ENCODE results near the gene HID1.
"Not testable (repeated sequence)": the region's sequence is repeated elsewhere in the genome, so short reads cannot be mapped to it uniquely, and the experiment has no call there.

Gene HID1, protein sequence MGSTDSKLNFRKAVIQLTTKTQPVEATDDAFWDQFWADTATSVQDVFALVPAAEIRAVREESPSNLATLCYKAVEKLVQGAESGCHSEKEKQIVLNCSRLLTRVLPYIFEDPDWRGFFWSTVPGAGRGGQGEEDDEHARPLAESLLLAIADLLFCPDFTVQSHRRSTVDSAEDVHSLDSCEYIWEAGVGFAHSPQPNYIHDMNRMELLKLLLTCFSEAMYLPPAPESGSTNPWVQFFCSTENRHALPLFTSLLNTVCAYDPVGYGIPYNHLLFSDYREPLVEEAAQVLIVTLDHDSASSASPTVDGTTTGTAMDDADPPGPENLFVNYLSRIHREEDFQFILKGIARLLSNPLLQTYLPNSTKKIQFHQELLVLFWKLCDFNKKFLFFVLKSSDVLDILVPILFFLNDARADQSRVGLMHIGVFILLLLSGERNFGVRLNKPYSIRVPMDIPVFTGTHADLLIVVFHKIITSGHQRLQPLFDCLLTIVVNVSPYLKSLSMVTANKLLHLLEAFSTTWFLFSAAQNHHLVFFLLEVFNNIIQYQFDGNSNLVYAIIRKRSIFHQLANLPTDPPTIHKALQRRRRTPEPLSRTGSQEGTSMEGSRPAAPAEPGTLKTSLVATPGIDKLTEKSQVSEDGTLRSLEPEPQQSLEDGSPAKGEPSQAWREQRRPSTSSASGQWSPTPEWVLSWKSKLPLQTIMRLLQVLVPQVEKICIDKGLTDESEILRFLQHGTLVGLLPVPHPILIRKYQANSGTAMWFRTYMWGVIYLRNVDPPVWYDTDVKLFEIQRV

DNA sequence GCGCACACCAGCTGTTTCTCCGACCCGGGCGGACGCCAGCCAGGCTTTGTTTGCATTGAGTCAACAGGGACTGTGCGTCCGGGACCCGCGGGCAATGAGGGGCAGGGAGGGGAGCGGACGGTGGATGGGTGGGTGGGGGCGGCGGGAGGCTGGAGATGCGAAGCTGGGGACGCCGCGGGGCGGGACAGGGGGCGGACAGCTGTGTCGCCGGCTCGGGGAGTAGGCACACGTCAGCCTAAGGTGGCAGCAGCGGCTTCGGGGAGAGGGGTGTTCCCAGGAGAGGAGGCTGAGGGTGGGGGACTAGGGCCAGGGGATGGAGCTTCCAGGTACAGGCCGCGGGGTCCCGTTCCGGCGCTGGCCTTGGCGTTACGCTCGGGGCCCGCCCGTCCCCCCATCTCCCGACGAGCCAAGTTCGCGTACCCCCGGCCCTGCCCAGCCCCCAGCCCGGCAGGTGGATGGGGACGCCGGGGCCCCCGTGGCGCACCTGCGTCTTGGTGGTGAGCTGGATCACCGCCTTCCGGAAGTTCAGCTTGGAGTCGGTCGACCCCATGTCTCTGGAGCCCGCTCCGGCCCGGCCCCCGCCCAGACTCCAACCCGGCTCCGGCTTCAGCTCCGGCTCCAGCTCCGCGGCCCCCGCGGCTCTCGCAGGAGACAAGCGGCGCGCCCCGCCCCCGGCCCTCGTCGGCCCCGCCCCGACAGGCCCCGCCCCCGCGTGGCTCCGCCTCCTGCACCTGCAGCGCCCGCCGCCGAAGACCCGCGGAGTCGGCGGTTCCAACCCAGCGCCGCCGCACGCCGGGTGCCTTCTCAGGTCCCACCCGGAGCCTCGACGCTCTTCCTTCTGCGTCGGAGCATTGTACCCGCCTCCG, at the start of gene HID1:
Gene HID1 (minus strand): TSS at position 653 of the 866 bp plus-strand sequence. CDS start 103 bp downstream, at position 550.
- no peak for DNase-seq

DNA sequence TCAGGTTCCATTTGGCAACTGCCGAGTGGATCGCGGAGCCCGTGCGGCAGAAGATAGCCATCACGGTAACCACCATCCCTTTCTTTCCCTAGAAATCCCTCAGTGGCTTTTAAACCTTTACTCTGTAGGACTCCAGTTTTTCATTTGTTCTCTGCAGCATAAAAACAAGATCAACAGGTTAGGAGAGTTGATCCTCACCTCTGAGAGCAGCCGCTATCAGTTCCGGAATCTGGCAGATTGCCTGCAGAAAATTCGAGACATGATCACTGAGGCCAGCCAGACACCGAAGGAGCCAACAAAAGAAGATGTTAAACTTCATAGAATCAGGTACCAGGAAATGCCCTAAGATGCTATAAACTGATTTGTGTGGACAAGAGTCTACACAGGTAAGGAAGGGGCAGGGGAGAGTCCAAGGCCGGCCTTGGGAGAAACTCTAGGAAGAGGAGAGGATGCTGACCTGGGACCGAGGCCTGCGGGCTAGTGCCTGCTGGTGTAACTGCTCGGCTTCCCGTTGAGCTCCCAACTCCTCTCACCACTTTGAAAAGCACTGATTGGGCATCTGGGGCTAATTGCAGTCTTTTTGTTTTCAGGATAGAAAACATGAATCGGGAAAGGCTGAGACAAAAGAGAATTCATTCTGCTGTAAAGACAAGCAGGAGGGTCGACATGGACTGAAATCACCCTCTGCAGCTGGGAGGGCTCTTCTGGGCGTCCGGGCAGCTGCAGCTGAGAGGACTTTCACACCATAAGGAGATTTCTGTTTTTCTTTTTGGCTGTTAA, 48.0 kb upstream of the HID1 start:
- DNase-seq: no peak

DNA sequence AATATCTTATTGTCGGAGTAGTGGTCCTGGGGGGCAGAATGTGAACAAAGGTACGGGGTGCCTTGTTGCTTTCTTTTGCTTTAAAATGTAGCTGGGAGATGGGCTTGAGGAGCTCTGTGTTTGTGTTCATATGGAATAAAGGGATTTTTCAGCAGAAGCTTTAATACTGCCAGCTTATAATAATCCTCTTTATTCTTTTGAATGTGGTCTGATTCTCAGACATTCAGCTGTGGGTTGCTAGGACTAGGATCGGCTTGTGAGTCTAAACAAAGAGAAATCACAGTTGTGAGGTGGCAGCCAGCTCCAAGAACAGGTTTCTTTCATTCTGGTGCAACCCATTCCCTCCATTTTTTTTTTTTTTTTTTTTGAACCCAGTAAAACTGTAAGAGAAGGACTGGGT, 47.2 kb upstream of the HID1 start:
- DNase-seq: no peak

DNA sequence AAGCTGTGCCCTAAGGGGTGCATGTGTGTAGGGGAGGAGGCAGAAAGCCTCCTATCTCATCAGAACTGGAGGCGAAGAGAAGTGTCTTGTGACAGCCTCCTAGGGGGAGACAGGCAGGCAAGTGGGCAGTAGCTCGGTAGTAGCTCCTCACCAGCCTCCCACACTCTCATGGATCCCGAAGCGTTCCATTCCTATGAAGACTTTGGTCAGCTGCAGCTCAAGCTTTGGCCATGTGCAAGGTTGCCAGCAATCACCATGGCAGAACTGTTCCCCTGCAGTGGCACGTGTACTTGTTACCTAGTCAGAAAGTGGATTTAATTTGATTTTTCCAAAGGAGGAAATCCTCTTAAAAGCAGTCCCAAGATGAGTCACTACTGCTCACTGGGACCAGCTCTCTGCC, 46.6 kb upstream of the HID1 start:
- DNase-seq: no peak

DNA sequence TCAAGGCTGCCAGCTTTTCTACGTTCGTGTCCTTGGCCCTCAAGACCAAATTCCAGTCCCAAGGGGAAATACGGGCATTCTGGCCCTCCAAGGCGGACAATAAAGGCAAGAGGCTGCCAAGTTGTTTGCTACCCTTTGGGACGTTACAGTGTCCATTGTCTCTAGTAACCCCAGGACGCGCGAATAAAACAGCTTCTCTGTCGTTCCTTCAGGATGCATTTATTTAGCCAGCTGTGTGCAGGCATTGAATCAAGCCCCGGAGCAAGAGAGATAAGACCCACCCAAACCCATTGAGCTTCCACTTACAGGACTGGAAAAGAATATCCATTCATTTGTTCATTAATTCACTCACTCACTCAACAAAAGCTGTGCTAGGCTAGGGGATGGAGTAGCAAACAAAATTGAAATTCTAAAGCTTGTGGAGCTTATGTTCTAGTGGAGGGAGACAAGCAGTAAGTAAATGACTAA, 40.6 kb upstream of the HID1 start:
- no peak for DNase-seq

DNA sequence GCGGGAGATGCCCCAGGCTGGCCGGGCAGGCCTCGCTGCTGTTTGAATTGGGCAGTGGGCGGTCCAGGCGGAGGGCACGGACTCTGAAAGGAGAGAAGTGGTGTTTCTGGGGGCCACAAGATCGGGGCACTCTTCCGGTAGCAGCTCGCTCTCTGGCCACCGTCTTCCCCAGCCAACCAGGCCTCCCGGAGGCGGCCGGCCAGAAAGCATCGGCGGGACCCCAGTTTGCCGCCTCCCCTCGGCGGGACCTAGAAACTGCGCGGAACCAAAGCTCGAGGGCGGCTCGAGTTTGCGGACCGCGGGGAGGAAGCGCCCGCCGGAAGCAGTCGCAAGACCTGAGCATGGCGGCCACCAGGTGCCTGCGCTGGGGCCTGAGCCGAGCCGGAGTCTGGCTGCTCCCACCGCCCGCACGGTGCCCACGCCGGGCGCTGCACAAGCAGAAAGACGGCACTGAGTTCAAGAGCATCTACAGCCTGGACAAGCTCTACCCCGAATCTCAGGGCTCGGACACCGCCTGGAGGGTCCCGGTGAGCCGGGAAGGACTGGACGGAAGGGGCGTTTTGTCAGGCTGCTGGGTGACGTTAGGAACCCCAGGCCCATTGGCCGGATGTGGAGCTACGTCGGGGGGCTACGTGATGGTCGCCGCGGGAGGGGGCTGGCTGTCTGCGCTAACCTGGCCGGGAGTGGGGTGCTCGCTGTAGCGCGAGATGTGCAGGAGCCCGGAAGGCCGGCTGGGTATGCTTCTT, 40.0 kb upstream of the HID1 start, which contains the start of gene MRPL58:
Gene MRPL58 (plus strand): TSS at position 325 of the 746 bp plus-strand sequence. CDS start 17 bp downstream, at position 342.
- DNase-seq: peak; percentile 50

DNA sequence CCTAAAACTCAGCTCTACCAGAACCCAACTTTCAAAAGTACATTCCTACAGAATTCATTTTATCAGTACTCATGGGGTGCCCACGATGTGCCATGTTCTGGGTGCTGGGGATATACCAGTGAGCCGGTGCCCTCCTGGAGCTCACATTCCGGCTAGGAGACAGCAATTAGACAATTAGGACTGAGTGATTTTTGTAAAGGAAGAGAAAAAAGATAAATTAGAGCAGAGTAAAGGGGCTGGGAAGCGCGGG, 39.5 kb upstream of the HID1 start:
- DNase-seq: no peak

DNA sequence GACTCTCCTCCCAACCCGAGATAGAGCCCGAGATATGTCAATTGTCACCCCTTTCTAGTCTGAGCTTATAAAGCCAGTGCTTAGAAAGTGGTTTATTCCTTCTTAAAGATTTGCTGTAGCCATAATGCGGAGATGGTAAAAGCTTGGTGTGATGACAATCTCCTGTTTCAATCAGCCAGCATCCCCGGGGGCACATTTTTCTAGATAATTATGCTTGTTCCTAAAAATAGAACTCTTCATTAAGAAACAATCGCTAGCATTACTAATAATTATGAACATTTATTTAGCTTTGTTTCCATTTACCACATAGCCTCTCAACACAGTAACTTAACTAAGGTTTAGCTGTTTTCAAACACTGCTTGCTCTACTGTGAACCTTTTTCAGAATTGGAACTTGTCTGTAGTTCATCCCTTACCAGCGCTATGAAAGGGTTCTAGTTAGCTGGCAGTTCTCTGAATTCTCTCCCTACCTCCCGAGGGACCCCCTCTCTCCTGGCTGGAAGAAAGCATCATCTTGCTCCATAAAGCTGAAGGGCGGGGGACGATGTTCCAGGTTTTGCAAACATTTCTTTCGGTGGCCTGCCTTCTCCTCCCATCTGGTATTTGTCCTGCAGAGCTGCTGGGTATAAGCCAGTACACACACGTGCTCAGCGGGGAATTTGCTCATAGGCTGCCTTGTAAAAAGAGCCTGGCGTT, 39.0 kb upstream of the HID1 start:
- peak; percentile 55 for DNase-seq

DNA sequence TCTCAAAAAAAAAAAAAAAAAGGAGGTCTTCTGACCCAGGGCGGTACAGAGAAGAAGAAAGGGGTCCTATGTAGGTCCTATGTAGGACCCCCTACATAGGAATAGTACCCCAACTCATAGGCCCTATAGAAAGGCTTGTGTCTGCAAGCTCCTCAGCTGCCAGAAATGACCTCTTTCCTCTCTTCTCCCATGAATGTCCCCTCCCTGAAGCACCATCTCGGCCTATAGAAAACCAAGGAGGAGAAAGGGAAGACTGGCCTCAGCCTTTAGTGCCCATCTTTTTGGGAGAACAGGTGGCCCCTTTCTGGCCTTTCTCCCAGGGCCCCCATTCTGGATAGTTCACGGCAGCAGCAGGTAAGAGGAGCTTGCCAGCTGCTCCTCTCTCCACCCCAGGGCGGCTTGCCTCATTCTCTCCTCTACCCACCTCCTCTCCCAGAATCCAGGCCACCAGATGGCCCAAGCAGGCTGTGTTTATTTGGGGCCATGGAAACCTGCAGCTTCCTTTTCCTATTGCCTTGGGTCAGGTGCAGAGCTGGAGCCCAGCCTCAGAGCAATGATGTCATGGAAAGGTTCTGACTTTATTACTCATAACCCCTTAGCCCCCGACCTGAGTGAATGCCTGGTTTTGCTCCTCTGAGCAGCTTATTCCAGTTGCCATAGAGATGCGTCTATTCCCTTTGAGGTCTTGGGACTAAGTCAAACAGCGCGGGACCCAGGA, 38.3 kb upstream of the HID1 start:
- DNase-seq: peak; percentile 86

DNA sequence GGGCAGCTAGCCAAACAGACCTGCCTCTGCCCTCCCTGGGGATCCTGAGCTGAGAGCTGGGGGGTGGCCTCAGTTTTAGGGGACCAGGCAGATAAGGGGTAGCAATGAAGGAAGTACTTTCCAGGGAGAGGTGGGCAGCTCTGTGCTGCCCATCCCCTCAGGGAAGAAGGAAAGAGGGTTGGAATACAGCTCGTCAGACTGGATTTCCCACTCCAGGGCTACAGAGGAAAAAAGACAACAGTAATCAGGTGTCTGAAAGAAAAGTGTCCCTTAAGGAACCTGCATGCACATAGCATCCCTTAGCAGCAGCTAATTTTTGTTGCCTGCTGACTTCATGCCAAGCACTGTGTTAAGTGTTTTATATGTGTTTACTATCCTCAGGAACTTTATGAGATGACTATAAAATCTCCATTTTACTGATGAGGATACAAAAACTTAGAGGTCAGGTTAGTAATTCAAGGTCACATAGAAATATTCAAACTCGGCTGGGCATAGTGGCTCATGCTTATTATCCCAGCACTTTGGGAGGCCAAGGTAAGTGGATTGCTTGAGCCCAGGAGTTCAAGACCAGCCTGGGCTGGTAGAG, 36.7 kb upstream of the HID1 start:
- DNase-seq: no peak

DNA sequence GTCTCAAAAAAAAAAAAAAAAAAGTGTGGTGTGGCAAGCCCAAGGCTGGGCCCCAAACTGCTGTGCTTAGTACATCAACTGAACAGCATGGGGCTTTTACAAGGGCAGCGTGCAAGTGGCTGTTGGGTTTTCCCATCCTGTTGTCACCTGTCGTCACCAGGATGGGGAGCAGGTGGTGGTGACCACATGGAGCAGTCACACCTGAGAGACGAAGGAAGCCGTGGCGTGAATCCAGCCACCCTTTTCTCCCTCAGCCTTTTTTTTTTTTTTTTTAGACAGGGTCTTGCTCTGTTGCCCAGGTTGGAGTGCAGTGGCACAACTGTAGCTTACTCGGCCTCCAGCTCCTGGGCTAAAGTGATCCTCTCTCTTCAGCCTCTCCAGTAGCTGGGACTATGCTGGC, 35.8 kb upstream of the HID1 start:
- DNase-seq: no peak

DNA sequence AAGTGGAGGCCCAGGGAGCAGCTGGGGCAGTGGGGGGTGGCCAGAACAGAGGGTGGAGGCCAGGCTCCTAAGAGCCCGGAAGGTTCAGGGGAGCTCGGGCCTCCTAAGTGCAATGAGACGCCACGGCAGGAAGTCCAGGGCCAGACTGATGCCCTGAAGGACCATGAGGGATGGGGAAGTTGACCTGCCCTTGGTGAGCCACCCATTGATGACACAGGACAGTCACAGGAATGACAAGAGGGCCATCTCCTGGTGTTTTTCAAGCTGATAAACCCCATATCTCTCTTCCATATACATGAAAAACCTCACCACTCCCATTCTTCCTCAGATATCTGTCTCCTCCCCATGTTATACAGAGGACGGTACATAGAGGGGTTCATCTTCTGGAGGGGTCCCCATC, 34.1 kb upstream of the HID1 start:
- no peak for DNase-seq

DNA sequence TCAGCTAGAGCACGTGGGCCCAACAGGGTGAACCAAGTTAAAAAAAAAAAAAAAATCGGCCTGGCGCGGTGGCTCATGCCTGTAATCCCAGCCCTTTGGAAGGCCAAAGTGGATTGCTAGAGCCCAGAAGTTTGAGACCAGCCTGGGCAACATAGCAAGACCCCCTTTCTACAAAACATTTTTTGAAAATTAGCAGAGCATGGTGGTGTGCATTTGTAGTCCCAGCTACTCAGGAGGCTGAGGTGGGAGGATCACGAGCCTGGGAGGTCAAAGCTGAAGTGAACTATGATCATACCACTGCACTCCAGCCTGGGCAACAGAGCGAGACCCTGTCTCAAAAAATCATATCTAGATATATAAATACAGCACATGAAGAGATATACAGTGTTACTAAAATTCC, 33.5 kb upstream of the HID1 start:
- DNase-seq: not testable (repeated sequence)

DNA sequence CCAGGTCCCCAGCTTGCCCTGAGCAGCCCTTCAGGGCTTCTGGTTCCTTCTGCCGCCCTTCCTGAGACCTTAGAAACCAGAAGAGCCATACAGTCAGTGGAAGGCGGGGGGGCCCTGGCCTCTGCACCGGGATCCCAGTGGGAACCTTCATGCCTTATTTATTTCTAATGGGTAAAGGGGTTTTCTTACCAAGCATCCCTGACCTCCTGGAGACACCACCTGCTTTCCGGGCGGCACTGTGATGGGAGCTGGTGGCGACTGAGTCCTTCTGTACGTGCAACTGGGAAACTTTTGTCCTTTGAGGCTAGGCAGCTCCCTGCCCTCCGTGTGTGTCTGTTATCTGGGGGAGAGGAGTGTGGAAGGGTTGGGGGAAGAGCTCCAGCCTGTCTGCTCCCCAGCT, 32.7 kb upstream of the HID1 start:
- no peak for DNase-seq

DNA sequence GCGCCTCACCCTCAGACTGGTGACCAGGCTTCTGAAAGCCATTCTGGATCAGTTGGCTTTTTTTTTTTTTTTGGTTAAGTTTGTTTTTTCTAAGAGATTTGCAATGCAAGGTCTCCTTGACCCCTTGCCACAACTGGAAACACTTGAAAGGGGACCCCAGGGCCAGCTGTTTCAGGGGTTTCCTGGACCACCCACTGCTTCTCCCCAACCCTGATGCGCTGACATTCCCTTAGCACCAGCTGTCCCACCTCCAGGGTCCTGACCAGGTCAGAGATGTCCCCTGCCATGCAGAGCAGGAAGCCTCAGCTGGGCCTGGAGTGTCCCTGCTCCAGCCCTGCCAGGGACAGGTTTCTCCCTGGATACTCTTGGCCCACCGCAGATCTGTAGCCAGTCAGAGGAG, 31.8 kb upstream of the HID1 start:
- DNase-seq: no peak

DNA sequence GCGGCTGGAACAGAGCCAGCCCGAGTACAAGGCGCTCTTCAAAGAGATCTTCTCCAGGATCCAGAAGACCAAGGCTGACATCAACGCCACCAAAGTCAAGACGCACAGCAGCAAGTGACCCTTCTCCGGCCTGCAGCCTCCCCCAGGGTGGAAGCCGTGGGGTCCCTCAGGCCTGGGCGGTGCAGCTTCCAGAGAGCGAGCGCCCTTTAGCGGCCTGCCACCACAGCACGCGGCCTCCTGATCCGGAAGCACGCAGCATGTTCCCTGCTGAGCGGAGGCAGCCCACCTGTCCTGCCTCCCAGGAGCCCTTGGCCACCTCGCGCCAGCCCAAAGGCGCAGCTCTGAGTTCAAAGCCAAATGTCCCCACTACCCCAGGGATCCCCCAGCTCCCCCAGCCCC, 31.4 kb upstream of the HID1 start:
- no peak for DNase-seq

DNA sequence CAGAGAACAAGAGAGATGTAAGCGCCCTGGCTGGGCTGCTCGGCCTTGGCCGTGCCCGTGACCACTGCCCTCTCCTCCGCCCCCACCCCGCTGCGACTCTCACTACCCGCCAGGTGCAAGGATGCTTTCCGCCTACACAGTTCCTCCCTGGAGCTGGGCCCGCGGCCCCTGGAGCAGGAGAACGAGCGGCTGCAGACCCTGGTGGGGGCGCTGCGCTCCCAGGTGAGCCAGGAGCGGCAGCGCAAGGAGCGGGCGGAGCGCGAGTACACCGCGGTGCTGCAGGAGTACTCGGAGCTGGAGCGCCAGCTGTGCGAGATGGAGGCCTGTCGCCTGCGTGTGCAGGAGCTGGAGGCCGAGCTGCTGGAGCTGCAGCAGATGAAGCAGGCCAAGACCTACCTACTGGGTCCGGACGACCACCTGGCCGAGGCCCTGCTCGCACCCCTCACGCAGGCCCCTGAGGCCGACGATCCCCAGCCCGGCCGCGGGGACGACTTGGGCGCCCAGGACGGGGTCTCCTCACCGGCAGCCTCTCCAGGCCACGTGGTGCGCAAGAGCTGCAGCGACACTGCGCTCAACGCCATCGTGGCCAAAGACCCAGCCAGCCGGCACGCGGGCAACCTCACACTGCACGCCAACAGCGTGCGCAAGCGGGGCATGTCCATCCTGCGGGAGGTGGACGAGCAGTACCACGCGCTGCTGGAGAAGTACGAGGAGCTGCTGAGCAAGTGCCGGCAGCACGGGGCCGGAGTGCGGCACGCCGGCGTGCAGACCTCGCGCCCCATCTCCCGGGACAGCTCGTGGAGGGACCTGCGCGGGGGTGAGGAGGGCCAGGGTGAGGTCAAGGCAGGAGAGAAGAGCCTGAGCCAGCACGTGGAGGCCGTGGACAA, 30.8 kb upstream of the HID1 start:
- DNase-seq: no peak

DNA sequence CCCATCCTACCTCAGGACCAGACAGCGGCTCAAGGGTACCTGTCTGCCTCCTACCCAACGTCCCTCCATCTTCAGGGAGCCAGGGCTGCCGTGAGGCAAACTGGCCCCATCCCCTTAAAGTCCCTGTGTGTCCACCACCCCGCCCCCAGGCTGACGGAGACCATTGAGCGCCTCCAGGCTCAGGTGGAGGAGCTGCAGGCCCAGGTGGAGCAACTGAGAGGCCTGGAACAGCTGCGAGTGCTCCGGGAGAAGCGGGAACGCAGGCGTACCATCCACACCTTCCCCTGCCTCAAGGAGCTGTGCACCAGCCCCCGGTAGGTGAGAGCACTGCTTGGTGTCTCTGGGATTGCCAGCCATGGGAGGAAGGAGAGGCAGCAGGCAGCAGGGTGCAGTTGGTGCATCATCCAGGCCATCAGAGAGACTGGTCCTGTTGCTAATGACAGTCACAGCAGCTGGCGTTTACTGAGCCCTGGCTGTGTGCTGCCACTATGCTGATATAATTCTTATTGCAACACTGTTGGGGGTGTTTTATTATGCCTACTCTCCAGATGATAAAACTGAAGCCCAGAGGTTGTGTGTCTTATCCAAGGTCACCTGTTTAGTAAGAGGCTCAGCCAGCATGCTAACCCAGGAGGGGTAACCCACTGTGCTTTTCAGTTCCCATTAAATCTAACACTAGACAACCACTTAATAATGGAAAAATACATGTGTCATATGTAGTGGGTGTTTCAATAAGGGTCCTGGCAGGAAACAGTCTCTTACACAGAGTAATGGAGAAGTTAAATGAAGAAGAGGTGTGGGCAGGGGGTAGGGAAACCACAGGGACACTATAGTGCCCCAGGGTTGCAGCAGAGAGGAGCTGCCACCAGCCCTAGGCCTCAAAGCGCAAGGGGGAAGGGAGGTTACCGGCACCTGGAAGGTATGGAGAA, 29.6 kb upstream of the HID1 start:
- no peak for DNase-seq
